ENCODE measurements around the gene ARL16.

DNA sequence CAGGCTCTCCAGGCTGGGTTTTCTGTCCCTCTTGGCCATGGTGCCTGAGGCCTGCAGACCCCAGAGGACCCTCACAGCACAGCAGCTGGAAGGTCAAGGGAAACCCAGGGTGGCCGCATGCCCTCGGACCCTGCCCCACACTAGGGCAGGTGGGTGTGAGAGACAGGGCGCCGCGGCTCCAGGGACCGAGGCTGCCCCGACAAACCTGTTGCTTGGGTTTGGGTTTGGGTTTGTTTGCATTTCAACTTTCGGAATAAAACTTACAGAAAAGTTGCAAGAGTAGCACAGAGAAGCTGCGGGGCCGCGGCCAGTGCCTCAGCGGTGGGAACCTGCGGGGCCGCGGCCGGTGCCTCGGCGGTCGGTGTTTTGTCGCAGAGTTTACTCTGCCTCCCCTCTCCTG is 8.0 kb upstream of the ARL16 start:
- TF ChIP-seq, protein P1, sequence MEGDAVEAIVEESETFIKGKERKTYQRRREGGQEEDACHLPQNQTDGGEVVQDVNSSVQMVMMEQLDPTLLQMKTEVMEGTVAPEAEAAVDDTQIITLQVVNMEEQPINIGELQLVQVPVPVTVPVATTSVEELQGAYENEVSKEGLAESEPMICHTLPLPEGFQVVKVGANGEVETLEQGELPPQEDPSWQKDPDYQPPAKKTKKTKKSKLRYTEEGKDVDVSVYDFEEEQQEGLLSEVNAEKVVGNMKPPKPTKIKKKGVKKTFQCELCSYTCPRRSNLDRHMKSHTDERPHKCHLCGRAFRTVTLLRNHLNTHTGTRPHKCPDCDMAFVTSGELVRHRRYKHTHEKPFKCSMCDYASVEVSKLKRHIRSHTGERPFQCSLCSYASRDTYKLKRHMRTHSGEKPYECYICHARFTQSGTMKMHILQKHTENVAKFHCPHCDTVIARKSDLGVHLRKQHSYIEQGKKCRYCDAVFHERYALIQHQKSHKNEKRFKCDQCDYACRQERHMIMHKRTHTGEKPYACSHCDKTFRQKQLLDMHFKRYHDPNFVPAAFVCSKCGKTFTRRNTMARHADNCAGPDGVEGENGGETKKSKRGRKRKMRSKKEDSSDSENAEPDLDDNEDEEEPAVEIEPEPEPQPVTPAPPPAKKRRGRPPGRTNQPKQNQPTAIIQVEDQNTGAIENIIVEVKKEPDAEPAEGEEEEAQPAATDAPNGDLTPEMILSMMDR (IDR thresholded peaks at IDR 0.05): no peak
- TF ChIP-seq EZH2phosphoT487 (IDR thresholded peaks at IDR 0.05; ENCODE audit: borderline replicate concordance, low read depth): no peak
- no peak for TF ChIP-seq GATA2 (CRISPR knock-in tag; IDR thresholded peaks at IDR 0.05)
- TF ChIP-seq ELF1 (IDR thresholded peaks at IDR 0.05): no peak
- TF ChIP-seq SMC3 (IDR thresholded peaks at IDR 0.05; ENCODE audit: low read depth, low read length): no peak
- TF ChIP-seq EP300 (IDR thresholded peaks at IDR 0.05; ENCODE audit: borderline replicate concordance in 1 of 2, low read depth in 1 of 2, low read length in 1 of 2): no peak
- TF ChIP-seq, protein P2, sequence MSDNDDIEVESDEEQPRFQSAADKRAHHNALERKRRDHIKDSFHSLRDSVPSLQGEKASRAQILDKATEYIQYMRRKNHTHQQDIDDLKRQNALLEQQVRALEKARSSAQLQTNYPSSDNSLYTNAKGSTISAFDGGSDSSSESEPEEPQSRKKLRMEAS (IDR thresholded peaks at IDR 0.05; ENCODE audit: low read depth): no peak
- TF ChIP-seq NFIC (IDR thresholded peaks at IDR 0.05; ENCODE audit: borderline replicate concordance): no peak
